Raji (cell line): Measurements from ENCODE around the gene USP30.

Source experiments
- POLR2A ChIP-seq: IDR thresholded peaks from 2 replicates; pipeline ENCODE4 v1.6.1; 2011; ENCODE audit warnings: low read depth, low read length, control low read depth; ENCODE audit not compliant: insufficient read depth

Gene USP30

GRCh38 chr12:109052414-109053323 is at the start of gene USP30:
USP30 (plus strand) TSS chr12:109052576; CDS start chr12:109052679, 103 bp downstream.
- peak; percentile 49 for TF ChIP-seq POLR2A

- TF ChIP-seq POLR2A, result no peak
Observed at GRCh38 chr12:109004017-109004416, 48.4 kb upstream of the USP30 start.

GRCh38 chr12:109009766-109010165 is 42.6 kb upstream of the USP30 start:
- no peak for TF ChIP-seq POLR2A

- TF ChIP-seq POLR2A, result no peak
Observed at GRCh38 chr12:109010259-109010658, 42.1 kb upstream of the USP30 start.

- TF ChIP-seq POLR2A, result no peak
Observed at GRCh38 chr12:109014984-109015765, 37.2 kb upstream of the USP30 start.

GRCh38 chr12:109016016-109016415 is 36.4 kb upstream of the USP30 start:
- no peak for TF ChIP-seq POLR2A

GRCh38 chr12:109016978-109017377 is 35.4 kb upstream of the USP30 start:
- TF ChIP-seq POLR2A, result no peak

- no peak for TF ChIP-seq POLR2A
Observed at GRCh38 chr12:109018296-109018695, 34.1 kb upstream of the USP30 start.

- TF ChIP-seq POLR2A, result no peak
Observed at GRCh38 chr12:109020146-109020795, 32.1 kb upstream of the USP30 start.

GRCh38 chr12:109020796-109021380 is 31.5 kb upstream of the USP30 start, which contains the start of gene SVOP:
SVOP (minus strand) TSS chr12:109021068; CDS start chr12:109020868, 200 bp downstream.
- no peak for TF ChIP-seq POLR2A

GRCh38 chr12:109027767-109028166 is 24.6 kb upstream of the USP30 start:
- no peak for TF ChIP-seq POLR2A

- no peak for TF ChIP-seq POLR2A
Observed at GRCh38 chr12:109029411-109029810, 23.0 kb upstream of the USP30 start.

GRCh38 chr12:109033239-109034196 is 18.9 kb upstream of the USP30 start:
- no peak for TF ChIP-seq POLR2A

GRCh38 chr12:109036975-109037374 is 15.4 kb upstream of the USP30 start:
- no peak for TF ChIP-seq POLR2A
